Activated CD8-positive, alpha-beta T cell treated with anti-CD3 and anti-CD28 coated beads for 36 hours (primary cell): Measurements from ENCODE around the gene FEM1B. TPM values are rescaled to one million over a fixed set of nuclear protein-coding genes. Genes with fewer than 3 reads are reported as not detected.

ENCODE experiments used
- ATAC-seq: fragments of 200-7000 bp; cut with Tn5 transposase; one replicate; pipeline ENCODE4 v1.10.0; 2021; ENCODE audit warnings: mild to moderate bottlenecking, moderate library complexity
- CTCF ChIA-PET: fragments of 350-600 bp; sonication (Branson Sonifier 250); formaldehyde crosslinking; loops from one replicate; lab custom pipeline; 2021; ENCODE audit warnings: antibody characterized with exemption; lab: Charles Lee
- POLR2A ChIA-PET: fragments of 350-600 bp; sonication (Branson Sonifier 250); formaldehyde crosslinking; loops from one replicate; lab custom pipeline; 2021; ENCODE audit warnings: antibody characterized with exemption; lab: Charles Lee
- DNase-seq: peaks from one replicate; pipeline ENCODE4 v3.0.0-alpha.2; 2020
- H3K27ac Mint-ChIP-seq: one replicate; pipeline ENCODE4 v1.8.0; 2021; ENCODE audit warnings: mild to moderate bottlenecking, mixed read lengths
- H3K27me3 Mint-ChIP-seq: one replicate; pipeline ENCODE4 v1.8.0; 2021; ENCODE audit warnings: mixed read lengths
- H3K36me3 Mint-ChIP-seq: one replicate; pipeline ENCODE4 v1.8.0; 2021; ENCODE audit warnings: low read depth, mixed read lengths
- H3K4me1 Mint-ChIP-seq: one replicate; pipeline ENCODE4 v1.8.0; 2021; ENCODE audit warnings: low read depth, mixed read lengths
- H3K4me3 Mint-ChIP-seq: one replicate; pipeline ENCODE4 v1.8.0; 2021; ENCODE audit warnings: mild to moderate bottlenecking, moderate library complexity, mixed read lengths
- H3K9me3 Mint-ChIP-seq: one replicate; pipeline ENCODE4 v1.8.0; 2021; ENCODE audit warnings: mixed read lengths
- intact Hi-C: fragments of 100-400 bp; cut with micrococcal nuclease; formaldehyde crosslinking; loops from one replicate; pipeline ENCODE4 v1.10.0; 2022
- total RNA-seq, 2 experiments: library from RNA; stranded (reverse); gene quantifications; one replicate each; pipeline ENCODE4 v1.2.3, GENCODE V29; 2021
- TF ChIP-seq, protein P1 (sequence below): fragments of 200-600 bp; IDR thresholded peaks from one replicate; pipeline ENCODE4 v1.8.0; 2022; ENCODE audit warnings: antibody characterized with exemption, mild to moderate bottlenecking

FEM1B gene
- total RNA-seq, 2 experiments from 2014 or later: 37.1 to 44.4 TPM

DNA sequence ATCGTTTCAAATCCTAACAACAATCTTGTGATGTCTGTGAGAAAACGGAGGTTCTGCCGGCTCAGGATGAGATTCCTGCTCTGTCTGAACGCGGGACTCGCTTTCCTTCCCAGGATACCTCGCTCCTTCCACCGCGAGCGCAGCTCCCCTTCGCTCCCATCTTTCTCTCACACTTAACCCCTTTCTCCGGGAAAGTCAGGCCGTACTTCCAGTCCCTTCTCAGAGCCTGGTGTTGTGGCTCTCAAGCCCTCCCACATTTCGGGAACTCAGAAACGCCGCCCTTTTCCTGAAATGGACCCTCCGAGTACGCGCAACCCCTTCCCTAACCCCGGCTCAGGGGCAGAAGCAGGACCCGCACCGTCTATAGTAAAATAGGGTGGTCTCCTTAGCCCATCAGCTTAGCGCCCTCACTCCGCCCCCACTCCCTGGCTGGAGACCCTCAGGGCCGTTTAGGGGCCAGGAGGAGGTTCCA, 378 bp upstream of the FEM1B start:
- TF ChIP-seq, protein P1, sequence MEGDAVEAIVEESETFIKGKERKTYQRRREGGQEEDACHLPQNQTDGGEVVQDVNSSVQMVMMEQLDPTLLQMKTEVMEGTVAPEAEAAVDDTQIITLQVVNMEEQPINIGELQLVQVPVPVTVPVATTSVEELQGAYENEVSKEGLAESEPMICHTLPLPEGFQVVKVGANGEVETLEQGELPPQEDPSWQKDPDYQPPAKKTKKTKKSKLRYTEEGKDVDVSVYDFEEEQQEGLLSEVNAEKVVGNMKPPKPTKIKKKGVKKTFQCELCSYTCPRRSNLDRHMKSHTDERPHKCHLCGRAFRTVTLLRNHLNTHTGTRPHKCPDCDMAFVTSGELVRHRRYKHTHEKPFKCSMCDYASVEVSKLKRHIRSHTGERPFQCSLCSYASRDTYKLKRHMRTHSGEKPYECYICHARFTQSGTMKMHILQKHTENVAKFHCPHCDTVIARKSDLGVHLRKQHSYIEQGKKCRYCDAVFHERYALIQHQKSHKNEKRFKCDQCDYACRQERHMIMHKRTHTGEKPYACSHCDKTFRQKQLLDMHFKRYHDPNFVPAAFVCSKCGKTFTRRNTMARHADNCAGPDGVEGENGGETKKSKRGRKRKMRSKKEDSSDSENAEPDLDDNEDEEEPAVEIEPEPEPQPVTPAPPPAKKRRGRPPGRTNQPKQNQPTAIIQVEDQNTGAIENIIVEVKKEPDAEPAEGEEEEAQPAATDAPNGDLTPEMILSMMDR: no peak

DNA sequence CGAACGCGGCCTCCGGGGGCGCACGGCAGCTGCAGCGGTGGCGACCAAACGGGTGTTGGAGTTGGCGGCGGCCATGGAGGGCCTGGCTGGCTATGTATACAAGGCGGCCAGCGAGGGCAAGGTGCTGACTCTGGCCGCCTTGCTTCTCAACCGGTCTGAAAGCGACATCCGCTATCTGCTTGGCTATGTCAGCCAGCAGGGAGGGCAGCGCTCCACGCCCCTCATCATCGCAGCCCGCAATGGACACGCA, 725 bp downstream of the FEM1B start:
- ATAC-seq (no peak), DNase-seq (peak; percentile 81)
- Mint-ChIP-seq H3K4me1 (peaks cover 38% of the 10 kb centered on the region), H3K4me3 (peak overlapping the region; percentile 93), H3K9me3 (no peaks in the 10 kb centered on the region), H3K27me3 (no peaks in the 10 kb centered on the region), H3K36me3 (peaks cover 23% of the 10 kb centered on the region), H3K27ac (peak overlapping the region; percentile 89)
- CTCF ChIA-PET: interaction anchor here (1.6 to 7.5 kb wide), 6 partner anchors 14 to 49 kb away, joined by 4 to 41 read pairs (median 12); partner anchors contain the start of gene CLN6
- POLR2A ChIA-PET: interaction anchor here (0.8 to 7.4 kb wide), 12 partner anchors 10 to 434 kb away, joined by 3 to 50 read pairs (median 4); partner anchors contain the start of gene CLN6
- TF ChIP-seq, protein P1: peak; percentile 25
- intact Hi-C loops: no loop called here

More for the DNA sequence above, 378 bp upstream of the FEM1B start:
- CTCF ChIA-PET: interaction anchor here (0.7 to 7.5 kb wide), 7 partner anchors 15 to 48 kb away, joined by 3 to 41 read pairs (median 6); partner anchors contain the start of gene CLN6
- H3K4me3 Mint-ChIP-seq: peak overlapping the region; percentile 93
- DNase-seq: no peak
- H3K27me3 Mint-ChIP-seq: no peaks in the 10 kb centered on the region
- no peaks in the 10 kb centered on the region for H3K9me3 Mint-ChIP-seq
- POLR2A ChIA-PET: interaction anchor here (0.6 to 7.4 kb wide), 15 partner anchors 11 to 335 kb away, joined by 3 to 50 read pairs (median 3); partner anchors contain the start of genes CLN6 and PIAS1
- intact Hi-C loops: no loop called here
- H3K4me1 Mint-ChIP-seq: peaks cover 34% of the 10 kb centered on the region
- H3K36me3 Mint-ChIP-seq: peaks cover 23% of the 10 kb centered on the region
- peak; percentile 15 for ATAC-seq
- peak overlapping the region; percentile 98 for H3K27ac Mint-ChIP-seq

DNA sequence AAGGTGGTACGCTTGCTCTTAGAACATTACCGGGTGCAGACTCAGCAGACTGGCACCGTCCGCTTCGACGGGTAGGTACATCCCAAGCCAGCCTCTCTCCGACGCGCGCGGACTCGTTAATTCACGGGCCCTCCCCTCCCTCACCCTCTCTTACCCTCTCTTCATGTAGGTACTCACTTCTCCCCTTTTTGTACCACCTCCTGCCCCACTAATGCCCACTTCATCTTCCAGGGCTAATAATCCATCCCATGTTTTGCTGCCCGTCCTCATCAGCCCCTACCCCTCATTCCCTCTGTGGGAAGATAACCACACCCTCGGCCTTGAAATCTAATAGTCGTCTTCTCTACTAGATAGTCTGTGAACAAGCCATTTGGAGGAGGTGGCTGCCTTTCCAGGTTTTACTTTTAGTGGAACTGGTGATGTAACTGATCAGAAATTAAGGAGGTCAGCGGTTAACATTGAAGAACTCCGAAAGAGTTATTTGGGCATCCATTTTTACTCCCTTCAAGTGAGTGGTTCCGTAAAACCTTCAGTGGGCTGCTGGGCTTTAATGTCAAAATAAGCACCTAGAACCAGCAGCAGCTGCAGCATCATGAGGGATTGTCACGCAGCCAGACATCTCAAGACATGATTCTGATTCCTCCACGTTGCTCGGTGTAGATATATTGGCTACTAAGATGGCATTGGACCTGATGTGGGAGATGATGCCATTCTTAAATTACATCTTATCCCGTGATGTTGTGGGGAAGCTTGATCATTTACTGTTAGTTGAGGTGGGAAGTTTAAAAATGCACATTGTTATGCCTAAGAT, 1.3 kb downstream of the FEM1B start:
- no peaks in the 10 kb centered on the region for H3K27me3 Mint-ChIP-seq
- ATAC-seq (no peak), DNase-seq (peak; percentile 33)
- H3K4me3 Mint-ChIP-seq: peak overlapping the region; percentile 93
- H3K36me3 Mint-ChIP-seq: peaks cover 25% of the 10 kb centered on the region
- intact Hi-C loops: no loop called here
- peak overlapping the region; percentile 89 for H3K27ac Mint-ChIP-seq
- ChIA-PET POLR2A (interaction anchor here (1.1 to 7.4 kb wide), 7 partner anchors 11 to 434 kb away, joined by 3 to 50 read pairs (median 5); partner anchors contain the start of gene CLN6), CTCF (interaction anchor here (0.6 to 7.5 kb wide), 8 partner anchors 10 to 50 kb away, joined by 3 to 41 read pairs (median 6); partner anchors contain the start of gene CLN6)
- TF ChIP-seq, protein P1: no peak
- no peaks in the 10 kb centered on the region for H3K9me3 Mint-ChIP-seq
- H3K4me1 Mint-ChIP-seq: peaks cover 38% of the 10 kb centered on the region

DNA sequence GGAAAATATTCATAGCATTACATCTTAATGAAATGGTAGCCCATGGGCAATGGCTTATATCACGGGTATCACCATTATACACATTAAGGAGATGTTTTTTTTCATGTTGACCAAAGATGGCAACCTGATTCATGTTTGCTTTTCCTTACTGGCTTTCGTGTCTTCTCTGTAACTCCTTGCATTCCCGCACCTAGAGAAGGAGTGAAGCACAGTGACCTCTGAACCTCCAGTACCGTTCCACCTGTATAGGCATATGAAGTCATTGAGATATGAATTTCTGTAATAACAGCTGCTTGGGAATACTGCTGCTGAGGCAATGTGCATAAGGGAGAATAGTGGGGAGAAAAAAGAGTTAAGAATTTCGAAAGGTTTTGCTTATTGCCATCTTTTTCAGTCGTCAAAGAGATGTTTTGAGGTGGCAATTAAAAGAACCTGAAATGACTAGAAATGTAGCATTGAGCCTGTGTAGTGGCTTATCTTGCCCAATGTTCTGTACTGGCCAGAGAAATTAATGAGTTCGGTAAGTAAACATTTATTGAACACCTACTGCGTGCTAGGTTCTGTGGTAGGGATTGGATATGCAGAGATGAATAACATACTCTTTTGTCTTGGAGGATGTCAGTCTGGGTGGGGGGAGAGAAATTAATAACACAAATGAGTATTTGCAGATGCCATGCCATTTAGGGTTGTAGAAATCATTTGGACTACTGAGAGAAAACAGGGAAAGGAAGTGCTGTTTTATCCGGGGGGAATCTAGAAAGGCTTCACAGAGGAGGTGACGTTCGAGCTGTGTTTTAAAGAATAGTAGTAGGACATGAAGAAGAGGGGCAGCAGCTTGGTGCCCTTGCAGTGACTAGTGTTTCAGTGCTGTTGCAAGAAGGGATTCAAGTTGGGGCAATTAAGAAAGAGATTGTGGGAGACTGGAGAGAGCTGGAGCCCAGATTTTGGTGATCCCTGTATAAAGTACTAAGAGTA, 2.5 kb downstream of the FEM1B start:
- intact Hi-C loops: no loop called here
- ChIA-PET POLR2A (interaction anchor here (1.1 to 7.4 kb wide), 3 partner anchors 10 to 51 kb away, joined by 3 to 50 read pairs (median 8); partner anchors contain the start of gene CLN6), CTCF (interaction anchor here (0.7 to 7.5 kb wide), 10 partner anchors 9 to 51 kb away, joined by 3 to 41 read pairs (median 6); partner anchors contain the start of gene CLN6)
- H3K36me3 Mint-ChIP-seq: peaks cover 32% of the 10 kb centered on the region
- DNase-seq (no peak), ATAC-seq (no peak)
- H3K4me1 Mint-ChIP-seq: peaks cover 45% of the 10 kb centered on the region
- no peaks in the 10 kb centered on the region for H3K27me3 Mint-ChIP-seq
- H3K27ac Mint-ChIP-seq: peak overlapping the region; percentile 89
- H3K4me3 Mint-ChIP-seq: peak overlapping the region; percentile 93
- TF ChIP-seq, protein P1: no peak
- H3K9me3 Mint-ChIP-seq: no peaks in the 10 kb centered on the region
